HEK293T (cell line): ENCODE data around the gene GLT6D1.
"Not testable (repeated sequence)": the region's sequence is repeated elsewhere in the genome, so short reads cannot be mapped to it uniquely, and the experiment has no call there.

ENCODE experiments used
- CTCF ChIA-PET: fragments of 350-600 bp; formaldehyde crosslinking; extraction: SDS; loops from one replicate; lab custom pipeline; 2021; ENCODE audit warnings: antibody characterized with exemption, inconsistent platforms; lab: Yijun Ruan, JAX
- POLR2A ChIA-PET: fragments of 350-600 bp; formaldehyde crosslinking; extraction: SDS; loops from one replicate; lab custom pipeline; 2020; ENCODE audit warnings: antibody characterized with exemption, inconsistent platforms; lab: Yijun Ruan, JAX
- DNase-seq: peaks from one replicate; pipeline ENCODE4 v3.0.0; 2012; ENCODE audit warnings: mixed read lengths; ENCODE audit errors: extremely low spot score
- ARNT ChIP-seq: fragments of 450-650 bp; IDR thresholded peaks from 2 replicates; pipeline ENCODE4 v1.6.1; 2017; ENCODE audit warnings: mild to moderate bottlenecking
- BHLHE40 ChIP-seq: fragments of 450-650 bp; IDR thresholded peaks from 2 replicates; pipeline ENCODE4 v1.6.1; 2016; ENCODE audit warnings: mild to moderate bottlenecking, moderate library complexity, borderline replicate concordance
- CTBP1 ChIP-seq: fragments of 450-650 bp; IDR thresholded peaks from 2 replicates; pipeline ENCODE4 v1.6.1; 2016; ENCODE audit warnings: borderline replicate concordance
- ELF4 ChIP-seq: fragments of 450-650 bp; IDR thresholded peaks from 2 replicates; pipeline ENCODE4 v1.6.1; 2017; ENCODE audit warnings: antibody characterized with exemption
- FOXA1 ChIP-seq: fragments of 450-650 bp; IDR thresholded peaks from 2 replicates; pipeline ENCODE4 v1.6.1; 2016; ENCODE audit warnings: mild to moderate bottlenecking
- FOXK2 ChIP-seq: fragments of 450-650 bp; IDR thresholded peaks from 2 replicates; pipeline ENCODE4 v1.6.1; 2016; ENCODE audit warnings: mild to moderate bottlenecking
- FOXM1 ChIP-seq: fragments of 450-650 bp; IDR thresholded peaks from 2 replicates; pipeline ENCODE4 v1.6.1; 2017; ENCODE audit warnings: mild to moderate bottlenecking, borderline replicate concordance
- HDGF ChIP-seq: fragments of 450-650 bp; IDR thresholded peaks from 2 replicates; pipeline ENCODE4 v1.6.1; 2017; ENCODE audit warnings: antibody characterized with exemption, borderline replicate concordance
- L3MBTL2 ChIP-seq: fragments of 450-650 bp; conservative IDR thresholded peaks from 2 replicates; pipeline ENCODE4 v1.6.1; 2016; ENCODE audit warnings: mild to moderate bottlenecking
- LEF1 ChIP-seq: fragments of 450-650 bp; IDR thresholded peaks from 2 replicates; pipeline ENCODE4 v1.6.1; 2017; ENCODE audit warnings: mild to moderate bottlenecking, borderline replicate concordance
- NFRKB ChIP-seq: fragments of 450-650 bp; IDR thresholded peaks from 2 replicates; pipeline ENCODE4 v1.6.1; 2016; ENCODE audit warnings: mild to moderate bottlenecking, moderate library complexity
- SP1 ChIP-seq: fragments of 450-650 bp; IDR thresholded peaks from 2 replicates; pipeline ENCODE4 v1.6.1; 2017
- SUZ12 ChIP-seq: fragments of 450-650 bp; IDR thresholded peaks from 2 replicates; pipeline ENCODE4 v1.6.1; 2016; ENCODE audit warnings: mild to moderate bottlenecking
- TARDBP ChIP-seq: fragments of 450-650 bp; IDR thresholded peaks from 2 replicates; pipeline ENCODE4 v1.6.1; 2016
- ZNF384 ChIP-seq: fragments of 450-650 bp; IDR thresholded peaks from 2 replicates; pipeline ENCODE4 v1.6.1; 2016
- TF ChIP-seq, protein P1 (sequence below): fragments of 450-650 bp; IDR thresholded peaks from 2 replicates; pipeline ENCODE4 v1.6.1; 2016

GLT6D1 gene

DNA sequence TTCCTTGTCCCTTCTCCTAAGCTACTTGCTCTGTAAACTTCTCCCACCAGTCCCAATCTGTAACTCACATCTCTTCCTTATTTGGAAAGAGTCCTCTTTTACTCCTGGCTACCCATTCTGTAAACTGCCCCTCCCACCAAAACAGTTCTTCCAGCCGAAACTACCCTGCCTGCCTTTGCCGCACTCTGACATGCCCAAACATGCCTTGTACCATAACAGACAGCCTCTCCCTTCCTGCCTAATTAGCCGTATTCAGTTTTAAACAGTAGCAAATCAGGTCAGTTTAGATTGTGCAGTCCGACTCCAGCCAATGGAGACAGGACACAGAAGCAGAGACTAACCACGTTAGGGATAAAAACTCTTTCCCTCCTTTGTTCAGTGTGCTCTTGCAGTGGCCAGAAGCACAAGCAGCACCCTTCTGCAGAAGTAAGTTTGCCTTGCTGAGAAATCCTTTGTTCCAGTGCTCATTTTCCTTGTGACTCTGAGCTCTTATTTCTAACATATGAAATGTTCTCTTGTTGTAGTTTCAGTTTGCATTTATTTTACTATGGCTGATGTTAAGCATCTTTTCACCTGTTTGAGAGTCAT is 5.4 kb upstream of the GLT6D1 start:
- POLR2A ChIA-PET, result no interaction called here
- CTCF ChIA-PET, result no interaction called here
- TF ChIP-seq NFRKB (no peak), BHLHE40 (no peak), CTBP1 (no peak), TARDBP (no peak), ELF4 (no peak), LEF1 (no peak), HDGF (no peak), FOXM1 (no peak), FOXA1 (no peak), ARNT (no peak), SP1 (no peak), L3MBTL2 (no peak), SUZ12 (no peak)
- TF ChIP-seq, protein P1, sequence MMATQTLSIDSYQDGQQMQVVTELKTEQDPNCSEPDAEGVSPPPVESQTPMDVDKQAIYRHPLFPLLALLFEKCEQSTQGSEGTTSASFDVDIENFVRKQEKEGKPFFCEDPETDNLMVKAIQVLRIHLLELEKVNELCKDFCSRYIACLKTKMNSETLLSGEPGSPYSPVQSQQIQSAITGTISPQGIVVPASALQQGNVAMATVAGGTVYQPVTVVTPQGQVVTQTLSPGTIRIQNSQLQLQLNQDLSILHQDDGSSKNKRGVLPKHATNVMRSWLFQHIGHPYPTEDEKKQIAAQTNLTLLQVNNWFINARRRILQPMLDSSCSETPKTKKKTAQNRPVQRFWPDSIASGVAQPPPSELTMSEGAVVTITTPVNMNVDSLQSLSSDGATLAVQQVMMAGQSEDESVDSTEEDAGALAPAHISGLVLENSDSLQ, result no peak
- DNase-seq, result no peak

DNA sequence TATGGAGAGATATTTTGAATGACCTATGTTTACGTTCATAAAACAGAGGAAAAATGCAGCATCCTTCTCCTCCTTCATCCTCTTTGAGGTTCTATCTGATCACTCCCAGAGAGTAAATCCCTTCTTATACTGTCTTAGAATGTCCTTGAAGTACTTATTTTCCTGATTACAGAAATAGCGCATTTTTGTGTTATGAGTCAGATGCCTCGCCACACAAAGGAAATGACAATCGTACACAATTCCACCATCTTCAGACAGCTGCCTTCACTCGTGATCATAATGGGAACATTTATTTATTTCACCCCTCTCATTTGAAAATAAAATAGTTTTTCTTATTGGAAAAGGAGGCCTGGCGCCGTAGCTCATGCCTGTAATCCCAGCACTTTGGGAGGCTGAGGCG is 2.4 kb upstream of the GLT6D1 start:
- ChIA-PET POLR2A (no interaction called here), CTCF (no interaction called here)
- no peak for DNase-seq
- TF ChIP-seq SUZ12 (no peak), ARNT (no peak), SP1 (no peak)
- TF ChIP-seq, protein P1, result no peak

DNA sequence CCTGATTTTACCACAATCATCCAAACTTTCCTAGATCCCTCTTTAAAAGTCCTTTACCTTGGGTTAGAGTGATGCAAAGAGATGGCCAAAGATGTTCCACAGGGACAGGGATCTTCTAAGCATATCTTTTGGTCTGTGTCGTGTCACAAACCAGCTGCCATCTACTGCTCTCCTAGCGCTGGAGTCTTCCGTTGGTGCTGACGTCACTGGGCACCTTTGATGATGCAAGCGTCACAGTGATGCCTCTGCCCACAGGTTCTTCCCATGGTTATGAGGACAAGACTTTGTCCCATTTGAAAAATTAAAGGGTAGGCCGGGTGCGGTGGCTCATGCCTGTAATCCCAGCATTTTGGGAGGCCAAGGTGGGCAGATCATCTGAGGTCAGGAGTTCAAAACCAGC is 1.7 kb upstream of the GLT6D1 start:
- TF ChIP-seq ZNF384 (no peak), ARNT (no peak), HDGF (no peak), TARDBP (no peak), FOXK2 (no peak), NFRKB (no peak), SUZ12 (no peak), L3MBTL2 (no peak), FOXM1 (no peak), LEF1 (no peak), BHLHE40 (no peak), ELF4 (no peak)
- TF ChIP-seq, protein P1, result no peak
- POLR2A ChIA-PET, result no interaction called here
- CTCF ChIA-PET, result no interaction called here
- DNase-seq, result no peak

DNA sequence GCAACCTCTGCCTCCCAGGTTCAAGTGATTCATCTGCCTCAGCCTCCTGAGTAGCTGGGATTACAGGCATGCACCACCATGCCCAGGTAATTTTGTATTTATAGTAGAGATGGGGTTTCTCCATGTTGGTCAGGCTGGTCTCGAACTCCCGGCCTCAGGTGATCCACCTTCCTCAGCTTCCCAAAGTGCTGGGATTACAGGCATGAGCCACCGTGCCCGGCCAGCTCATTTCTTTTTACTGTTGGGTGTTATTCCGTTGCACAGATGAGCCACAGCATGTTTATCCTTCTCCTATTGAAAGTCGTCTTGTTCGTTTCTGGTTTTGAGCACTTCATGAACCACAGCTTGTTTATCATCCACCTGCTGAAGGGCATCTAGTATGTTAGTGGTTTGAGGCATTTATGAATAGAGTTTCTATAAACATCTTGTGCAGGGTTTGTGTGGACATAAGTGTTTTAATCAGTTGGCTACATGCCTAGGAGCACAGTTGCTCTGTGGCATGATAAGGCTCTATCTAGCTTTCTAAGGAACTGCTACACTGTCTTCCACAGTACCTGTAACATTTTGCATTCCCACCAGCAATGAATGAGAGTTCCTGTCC is 2.3 kb downstream of the GLT6D1 start:
- DNase-seq, CTCF ChIA-PET, POLR2A ChIA-PET: not testable (repeated sequence)

DNA sequence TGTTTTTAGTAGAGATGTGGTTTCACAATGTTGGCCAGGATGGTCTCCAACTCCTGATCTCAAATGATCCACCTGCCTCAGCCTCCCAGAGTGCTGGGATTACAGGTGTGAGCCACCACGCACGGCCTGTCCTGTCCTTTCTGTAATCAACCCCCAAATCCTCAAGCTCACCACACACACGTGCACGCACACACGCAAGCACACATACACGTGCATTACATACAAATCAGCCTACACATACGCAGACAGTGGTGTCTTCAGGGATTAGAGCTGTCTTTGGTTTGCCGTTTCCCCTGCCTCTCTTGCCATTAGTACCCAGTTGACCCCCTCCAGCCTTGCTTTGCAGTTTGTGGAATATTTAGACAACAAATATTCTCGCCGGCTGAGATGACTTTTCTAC is 6.5 kb downstream of the GLT6D1 start:
- POLR2A ChIA-PET, result no interaction called here
- CTCF ChIA-PET, result no interaction called here
- DNase-seq, result no peak
- TF ChIP-seq, protein P1, result no peak

DNA sequence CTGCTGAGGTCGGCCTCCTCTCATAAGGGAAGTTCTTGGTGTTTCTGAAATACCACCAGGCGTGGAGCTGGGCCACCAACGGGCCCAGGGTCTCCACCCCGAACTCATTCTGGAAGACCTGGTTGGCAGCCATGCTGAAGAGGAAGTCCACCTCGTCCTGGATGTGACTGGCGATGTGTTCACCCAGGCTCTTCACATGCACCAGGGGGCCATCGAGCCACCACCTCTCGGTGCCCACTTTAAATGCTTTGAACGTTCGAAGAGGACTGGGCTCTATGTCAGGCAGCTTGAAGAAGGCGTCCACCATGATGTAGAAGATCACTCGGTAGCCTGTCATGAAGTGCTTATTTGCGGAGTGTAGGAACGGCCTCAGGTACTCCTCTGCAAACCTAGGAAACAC is 15.1 kb downstream of the GLT6D1 start:
- ChIA-PET CTCF (no interaction called here), POLR2A (no interaction called here)
- TF ChIP-seq FOXM1 (no peak), LEF1 (no peak), ARNT (no peak)
- TF ChIP-seq, protein P1, result no peak
- no peak for DNase-seq
